Stomach (tissue), 9 donors: ENCODE results near the gene CUL1. TPM values are rescaled to one million over a fixed set of nuclear protein-coding genes. Genes with fewer than 3 reads are reported as not detected.

ENCODE experiments used
- DNase-seq, 2 donors: peaks; one replicate each; pipeline versions ENCODE4 v3.0.0 to v3.0.0-alpha.2; 2013 to 2019
- H3K27ac ChIP-seq, 5 donors: fragments of 200-600 bp in 4 of 5; sonication (generic) in 4 of 5; one replicate each; pipeline ENCODE4 v1.5.1; 2013 to 2019; ENCODE audit warnings: mild to moderate bottlenecking in 1 of 5, moderate library complexity in 1 of 5
- H3K27me3 ChIP-seq, 3 donors: fragments of 200-600 bp; sonication (generic); one replicate each; pipeline ENCODE4 v1.5.1; 2017 to 2019; ENCODE audit warnings: mixed run types in 1 of 3
- H3K36me3 ChIP-seq, 4 donors: fragments of 200-600 bp; sonication (generic); 1 replicate in 3 of 4; 2 replicates in 1 of 4; pipeline ENCODE4 v1.5.1; 2016 to 2019
- H3K4me1 ChIP-seq, 4 donors: fragments of 200-600 bp; sonication (generic); one replicate each; pipeline ENCODE4 v1.5.1; 2016 to 2019
- H3K4me3 ChIP-seq, 4 donors: fragments of 200-600 bp; sonication (generic) in 3 of 4; one replicate each; pipeline ENCODE4 v1.5.1; 2016 to 2019; ENCODE audit warnings: mild to moderate bottlenecking in 1 of 4
- H3K9me3 ChIP-seq, 4 donors: fragments of 200-600 bp; sonication (generic); one replicate each; pipeline ENCODE4 v1.5.1; 2016 to 2019
- CTCF ChIP-seq, 7 experiments: fragments of 450-650 bp in 4 of 7; fragments of 200-600 bp in 3 of 7; sonication (generic) in 3 of 7; IDR thresholded peaks; one replicate each; pipeline ENCODE4 v1.5.1; 2016 to 2019; ENCODE audit warnings: antibody characterized with exemption in 7 of 7, control low read depth in 2 of 7, mild to moderate bottlenecking in 1 of 7
- EP300 ChIP-seq: sonication (generic); formaldehyde crosslinking; IDR thresholded peaks from one replicate; pipeline ENCODE4 v1.6.1; 2017; ENCODE audit warnings: antibody characterized with exemption
- POLR2A ChIP-seq, 4 donors: fragments of 450-650 bp; IDR thresholded peaks; one replicate each; pipeline ENCODE4 v1.6.1; 2016; ENCODE audit warnings: antibody characterized with exemption in 4 of 4, control low read depth in 2 of 4, mild to moderate bottlenecking in 1 of 4, moderate library complexity in 1 of 4
- POLR2AphosphoS5 ChIP-seq, 3 donors: sonication (generic); formaldehyde crosslinking; IDR thresholded peaks; one replicate each; pipeline ENCODE4 v1.6.1; 2016; ENCODE audit warnings: antibody characterized with exemption in 3 of 3
- WGBS, 5 donors: extraction: QIAGEN DNeasy Blood & Tissue Kit in 3 of 5; methylation state at CpG; one replicate each; pipeline versions ENCODE4 v1.1.5 to v1.1.7; 2013 to 2018; 5-methylcytosine and 5-hydroxymethylcytosine counted together
- intact Hi-C: fragments of 100-400 bp; cut with DNase I; formaldehyde crosslinking; loops from one replicate; pipeline ENCODE4 v1.15.1; 2023; ENCODE audit warnings: low total_unique reads
- polyA plus RNA-seq, 3 donors: library from polyadenylated mRNA; stranded (reverse); fragments of 200-250 nt; gene quantifications; one replicate each; pipeline ENCODE4 v1.2.3, GENCODE V29; 2013
- total RNA-seq, 5 donors: library from RNA; depleted of rRNA; stranded (reverse); fragments of >200 nt; gene quantifications; one replicate each; pipeline versions ENCODE4 v1.1.0 to v1.2.3, GENCODE V29; 2014 to 2016
- donor health status: healthy with polysubstance abuse.
- donor health status: Bipolar disorder and iron deficiency.
- donor health status: healthy.

The CUL1 gene
- total and polyA plus RNA-seq, 8 donors = 22.5 to 56.4 (median 29.2) TPM

GRCh38 chr7:148694631-148695030 is 4.1 kb upstream of the CUL1 start:
- H3K36me3 ChIP-seq = no peaks in the 10 kb centered on the region
- no peak for DNase-seq
- WGBS, 5 donors = 91 to 97% (median 93%) methylated on average over 5 of the region's 5 CpGs
- intact Hi-C loops = no loop called here
- H3K4me3 ChIP-seq = no peak overlapping the region
- no peaks in the 10 kb centered on the region for H3K9me3 ChIP-seq
- TF ChIP-seq EP300 (no peak), CTCF (IDR thresholded peaks at IDR 0.05) (no peak), POLR2A (IDR thresholded peaks at IDR 0.05) (no peak), POLR2AphosphoS5 (IDR thresholded peaks at IDR 0.05) (no peak)
- H3K4me1 ChIP-seq = peaks cover 0 to 13% (median 5%) of the 10 kb centered on the region in 4 donors
- H3K27me3 ChIP-seq = no peaks in the 10 kb centered on the region
- H3K27ac ChIP-seq = no peak overlapping the region

- no peaks in the 10 kb centered on the region for H3K9me3 ChIP-seq
- H3K27me3 ChIP-seq = no peaks in the 10 kb centered on the region
- TF ChIP-seq POLR2A (IDR thresholded peaks at IDR 0.05) = no peak
- peaks cover 6 to 26% (median 14%) of the 10 kb centered on the region in 4 donors for H3K4me1 ChIP-seq
- H3K27ac ChIP-seq = no peak overlapping the region
- WGBS, 5 donors = 86 to 93% (median 93%) methylated on average over 3 of the region's 3 CpGs
- DNase-seq = no peak
- intact Hi-C loops = no loop called here
- H3K4me3 ChIP-seq = no peak overlapping the region
- H3K36me3 ChIP-seq = no peaks in the 10 kb centered on the region
These were observed 2.8 kb upstream of the CUL1 start for GRCh38 chr7:148695953-148696352.

- intact Hi-C loops = no loop called here
- Histone ChIP-seq H3K36me3 (no peaks in the 10 kb centered on the region), H3K4me3 (no peak overlapping the region), H3K27ac (peak overlapping the region in 4 of 5 donors; percentile 11 to 99 (median 97)), H3K27me3 (no peaks in the 10 kb centered on the region), H3K9me3 (no peaks in the 10 kb centered on the region), H3K4me1 (peaks cover 14 to 34% (median 23%) of the 10 kb centered on the region in 4 donors)
- WGBS, 5 donors = 84 to 89% (median 85%) methylated on average over 5 of the region's 5 CpGs
- peak in 1 of 2 donors; percentile 16 for DNase-seq
- no peak for TF ChIP-seq POLR2A (IDR thresholded peaks at IDR 0.05)
- TF ChIP-seq EP300 = no peak
- TF ChIP-seq CTCF (IDR thresholded peaks at IDR 0.05) = no peak
- no peak for TF ChIP-seq POLR2AphosphoS5 (IDR thresholded peaks at IDR 0.05)
These were observed 1.9 kb upstream of the CUL1 start for GRCh38 chr7:148696787-148697186.

GRCh38 chr7:148697256-148698006 is 1.3 kb upstream of the CUL1 start:
- TF ChIP-seq EP300 (no peak), POLR2AphosphoS5 (IDR thresholded peaks at IDR 0.05) (peak in 1 of 3 donors; percentile 14)
- intact Hi-C loops = no loop called here
- H3K4me1 ChIP-seq = peaks cover 15 to 40% (median 28%) of the 10 kb centered on the region in 4 donors
- peak overlapping the region; percentile 60 to 99 (median 98) for H3K27ac ChIP-seq
- H3K9me3 ChIP-seq = no peaks in the 10 kb centered on the region
- WGBS, 5 donors = 20 to 29% (median 23%) methylated on average over 18 of the region's 18 CpGs
- no peaks in the 10 kb centered on the region for H3K36me3 ChIP-seq
- H3K27me3 ChIP-seq = no peaks in the 10 kb centered on the region
- peak overlapping the region; percentile 81 to 92 (median 87) for H3K4me3 ChIP-seq
- peak in 1 of 2 donors; percentile 70 for DNase-seq

GRCh38 chr7:148698007-148698396 is 701 bp upstream of the CUL1 start:
- H3K27me3 ChIP-seq = no peaks in the 10 kb centered on the region
- peaks cover 20 to 46% (median 34%) of the 10 kb centered on the region in 4 donors for H3K4me1 ChIP-seq
- no peaks in the 10 kb centered on the region for H3K36me3 ChIP-seq
- DNase-seq = no peak
- WGBS, 5 donors = 0 to 1% (median 0%) methylated on average over 15 to 17 of the region's 17 CpGs
- no peaks in the 10 kb centered on the region for H3K9me3 ChIP-seq
- intact Hi-C loops = no loop called here
- peak overlapping the region; percentile 96 to 99 (median 98) for H3K27ac ChIP-seq
- peak overlapping the region; percentile 81 to 92 (median 87) for H3K4me3 ChIP-seq
- TF ChIP-seq EP300 (no peak), POLR2A (IDR thresholded peaks at IDR 0.05) (no peak), POLR2AphosphoS5 (IDR thresholded peaks at IDR 0.05) (no peak), CTCF (IDR thresholded peaks at IDR 0.05) (no peak)
